ENCODE results near the gene ESPNL.

GRCh38 chr2:238103465-238104225 is 3.5 kb downstream of the ESPNL start:
- TF ChIP-seq EP300 (IDR thresholded peaks at IDR 0.05) (no peak), CTCF (IDR thresholded peaks at IDR 0.05) (no peak), POLR2AphosphoS5 (IDR thresholded peaks at IDR 0.05) (no peak), POLR2A (IDR thresholded peaks at IDR 0.05; ENCODE audit: low read depth) (no peak)

Data from esophagus muscularis mucosa (tissue), 4 donors.